Epidermal melanocyte (primary cell): ENCODE results near the gene HSD11B1L.
"Not testable (repeated sequence)": the region's sequence is repeated elsewhere in the genome, so short reads cannot be mapped to it uniquely, and the experiment has no call there.

Experiments
- DNase-seq: peaks from one replicate; pipeline ENCODE4 v3.0.0; 2011; ENCODE audit warnings: low spot score; ENCODE audit not compliant: insufficient read length

HSD11B1L gene

GRCh38 chr19:5686647-5687359 lies 6.0 kb downstream of the HSD11B1L start:
- DNase-seq, result peak; percentile 90

DNA sequence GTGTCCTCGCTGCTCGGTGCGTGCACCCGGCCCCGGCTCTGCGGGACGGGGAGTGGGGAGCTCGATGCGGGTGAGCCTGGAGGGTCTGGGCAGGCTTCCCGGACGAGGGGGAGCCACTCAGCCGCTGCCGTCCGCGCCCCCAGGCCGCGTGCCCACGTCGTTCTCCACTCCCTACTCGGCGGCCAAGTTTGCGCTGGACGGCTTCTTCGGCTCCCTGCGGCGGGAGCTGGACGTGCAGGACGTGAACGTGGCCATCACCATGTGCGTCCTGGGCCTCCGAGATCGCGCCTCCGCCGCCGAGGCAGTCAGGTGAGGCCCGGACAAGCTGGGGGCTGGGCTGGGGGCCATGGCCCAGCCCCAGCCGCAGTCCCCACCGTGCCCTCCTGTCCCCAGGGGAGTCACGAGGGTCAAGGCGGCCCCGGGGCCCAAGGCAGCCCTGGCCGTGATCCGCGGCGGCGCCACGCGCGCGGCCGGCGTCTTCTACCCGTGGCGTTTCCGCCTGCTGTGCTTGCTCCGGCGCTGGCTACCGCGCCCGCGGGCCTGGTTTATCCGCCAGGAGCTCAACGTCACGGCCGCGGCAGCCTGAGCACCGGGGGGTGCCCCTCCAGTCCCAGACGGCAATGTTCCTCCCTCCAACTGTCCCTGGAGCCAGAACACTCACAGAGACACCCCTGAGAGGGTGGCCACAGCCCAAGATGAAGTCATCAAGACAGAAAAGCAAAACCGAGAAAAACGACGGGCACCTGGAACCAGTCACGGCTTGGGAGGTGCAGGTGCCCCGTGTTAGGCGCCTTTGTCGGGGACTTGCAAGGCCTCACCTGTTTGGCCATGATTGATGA lies 6.8 kb downstream of the HSD11B1L start:
- DNase-seq, result no peak

DNA sequence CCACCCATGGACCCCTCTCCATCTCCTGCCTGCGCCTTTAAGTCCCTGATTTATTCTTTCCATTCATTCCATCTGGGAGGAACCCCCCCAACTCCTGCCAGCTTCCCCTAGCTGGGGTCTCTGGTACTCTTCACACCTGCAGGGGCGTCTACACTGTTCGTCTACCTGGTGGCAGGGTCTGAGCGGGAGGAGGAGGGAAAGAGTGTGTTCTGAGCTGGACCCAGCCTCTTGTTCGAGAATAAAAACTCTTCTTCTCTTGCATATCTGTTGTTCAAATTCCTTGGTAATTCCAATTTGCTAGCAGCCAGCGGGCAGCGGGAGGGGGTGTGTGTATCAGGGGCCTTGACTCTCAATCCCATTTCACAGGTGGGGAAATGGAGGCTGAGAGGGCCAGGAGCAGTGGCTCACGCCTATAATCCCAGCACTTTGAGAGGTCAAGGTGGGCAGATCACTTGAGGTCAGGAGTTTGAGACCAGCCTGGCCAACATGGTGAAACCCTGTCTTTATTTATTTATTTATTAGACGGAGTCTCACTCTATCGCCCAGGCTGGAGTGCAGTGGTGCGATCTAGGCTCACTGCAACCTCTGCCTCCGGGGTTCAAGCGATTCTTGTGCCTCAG lies 7.5 kb downstream of the HSD11B1L start:
- not testable (repeated sequence) for DNase-seq

DNA sequence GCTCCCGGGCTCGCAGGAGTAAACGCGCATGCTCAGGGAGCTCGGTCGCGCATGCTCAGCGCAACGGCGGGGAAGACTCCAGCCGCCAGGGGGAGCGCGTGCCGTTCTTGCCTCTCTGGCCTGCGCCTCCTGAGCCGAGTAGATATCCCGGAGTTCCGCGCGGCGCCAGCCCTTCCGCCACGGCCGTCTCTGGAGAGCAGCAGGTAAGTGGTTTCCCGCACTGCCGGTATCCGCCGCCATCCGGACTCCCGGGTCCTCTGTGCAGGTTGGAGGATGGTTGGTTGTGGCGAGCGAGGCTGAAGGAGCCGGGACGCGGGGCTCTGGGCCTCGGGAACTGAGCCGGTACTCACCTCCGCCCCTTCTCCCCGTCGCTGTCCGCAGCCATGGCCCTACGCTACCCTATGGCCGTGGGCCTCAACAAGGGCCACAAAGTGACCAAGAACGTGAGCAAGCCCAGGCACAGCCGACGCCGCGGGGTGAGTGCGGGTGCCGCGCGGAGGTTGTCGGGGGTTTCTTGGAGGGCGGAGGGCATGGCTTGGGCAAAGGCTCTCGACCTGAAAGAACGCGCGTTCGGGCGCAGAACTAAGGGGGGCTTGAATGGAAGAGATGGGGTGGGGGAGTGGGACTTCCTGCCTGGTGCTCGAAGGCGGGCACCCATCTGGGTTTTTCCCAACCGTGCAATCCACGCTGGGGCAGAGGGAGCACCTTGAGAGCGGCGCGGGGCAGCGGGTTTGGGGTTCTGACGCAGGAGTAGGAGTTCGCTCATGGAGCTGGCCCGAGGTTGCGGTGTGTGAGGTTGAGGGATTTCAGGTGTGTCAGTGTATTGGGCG lies 9.5 kb downstream of the HSD11B1L start, which contains the start of gene RPL36:
Gene RPL36, plus strand, starts transcription at position 171 of the 830 bp plus-strand sequence. Its CDS starts 213 bp downstream, at position 384.
- peak; percentile 99 for DNase-seq

DNA sequence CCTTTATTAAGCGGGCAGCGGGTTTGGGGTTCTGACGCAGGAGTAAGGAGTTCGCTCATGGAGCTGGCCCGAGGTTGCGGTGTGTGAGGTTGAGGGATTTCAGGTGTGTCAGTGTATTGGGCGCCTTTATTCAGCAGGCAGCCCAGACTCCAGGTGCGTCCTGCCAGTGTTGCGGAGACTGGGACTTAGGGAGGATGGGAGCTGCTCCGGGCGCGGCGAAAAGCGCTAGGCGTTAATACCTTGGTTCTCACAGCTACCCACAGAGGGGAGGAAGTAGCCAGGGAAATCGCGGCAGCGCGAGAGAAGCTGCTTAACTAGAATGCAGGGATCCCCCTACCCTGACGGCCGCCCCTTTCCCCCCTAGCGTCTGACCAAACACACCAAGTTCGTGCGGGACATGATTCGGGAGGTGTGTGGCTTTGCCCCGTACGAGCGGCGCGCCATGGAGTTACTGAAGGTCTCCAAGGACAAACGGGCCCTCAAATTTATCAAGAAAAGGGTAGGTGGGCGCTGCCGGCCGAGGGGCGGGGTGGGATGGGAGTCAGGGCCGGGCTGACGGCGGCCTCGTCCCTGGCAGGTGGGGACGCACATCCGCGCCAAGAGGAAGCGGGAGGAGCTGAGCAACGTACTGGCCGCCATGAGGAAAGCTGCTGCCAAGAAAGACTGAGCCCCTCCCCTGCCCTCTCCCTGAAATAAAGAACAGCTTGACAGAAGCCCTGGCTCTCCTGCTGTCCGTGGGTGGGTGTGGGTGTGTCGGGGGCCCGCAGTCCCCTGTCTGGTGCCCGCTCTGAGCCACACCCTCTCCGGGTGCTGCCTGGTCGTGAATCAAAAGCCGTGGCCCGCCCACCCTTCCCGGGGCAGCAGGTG lies 10.4 kb downstream of the HSD11B1L start:
- DNase-seq, result no peak

- DNase-seq, result no peak
These were observed 11.2 kb downstream of the HSD11B1L start for GRCh38 chr19:5691822-5692722.

- no peak for DNase-seq
These were observed 11.9 kb downstream of the HSD11B1L start for GRCh38 chr19:5692723-5693194.

DNA sequence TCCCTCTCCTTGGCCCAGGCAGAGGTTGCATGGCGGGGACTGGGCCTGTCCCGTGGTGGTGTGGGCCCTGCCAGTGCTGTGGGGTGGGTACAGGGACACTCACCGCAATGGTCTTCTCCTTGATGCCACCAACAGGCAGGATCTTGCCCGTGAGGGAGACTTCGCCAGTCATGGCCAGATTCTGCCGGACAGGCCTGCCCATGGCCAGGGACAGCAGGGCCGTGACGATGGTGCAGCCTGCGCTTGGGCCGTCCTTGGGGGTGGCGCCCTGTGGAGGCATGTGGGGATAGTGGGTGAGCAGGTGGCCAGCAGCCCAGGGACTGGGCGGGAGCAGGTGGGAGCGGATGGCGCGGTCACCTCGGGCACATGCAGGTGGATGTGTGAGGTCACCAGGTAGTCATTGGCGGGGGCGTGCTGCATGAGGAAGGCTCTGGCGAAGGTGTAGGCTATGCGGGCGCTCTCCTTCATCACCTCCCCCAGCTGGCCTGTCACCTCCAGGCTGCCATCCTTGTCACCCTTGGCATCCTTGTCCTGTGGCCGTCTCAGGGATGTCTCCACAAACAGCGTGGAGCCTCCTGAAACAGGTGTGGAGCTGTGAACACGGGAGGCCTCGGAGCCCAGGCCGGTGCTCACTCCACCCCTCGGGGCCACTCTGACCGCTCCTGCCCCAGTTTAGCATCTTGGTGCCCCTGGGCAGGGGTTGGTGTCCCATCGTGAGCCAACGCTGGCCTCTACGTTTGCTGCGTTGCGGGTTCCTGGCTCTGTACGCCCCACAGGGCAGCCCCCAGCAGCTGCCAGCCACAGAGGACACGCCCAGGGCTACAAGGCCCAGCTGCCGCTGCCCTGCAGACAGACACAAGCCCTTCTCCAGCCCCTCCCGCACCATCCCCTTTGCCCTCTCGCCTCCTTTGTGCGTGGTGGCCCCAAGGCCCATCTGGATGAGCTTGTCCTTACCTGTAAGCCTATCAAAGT lies 12.7 kb downstream of the HSD11B1L start:
- DNase-seq, result no peak

- no peak for DNase-seq
These were observed 13.5 kb downstream of the HSD11B1L start for GRCh38 chr19:5694167-5694955.

DNA sequence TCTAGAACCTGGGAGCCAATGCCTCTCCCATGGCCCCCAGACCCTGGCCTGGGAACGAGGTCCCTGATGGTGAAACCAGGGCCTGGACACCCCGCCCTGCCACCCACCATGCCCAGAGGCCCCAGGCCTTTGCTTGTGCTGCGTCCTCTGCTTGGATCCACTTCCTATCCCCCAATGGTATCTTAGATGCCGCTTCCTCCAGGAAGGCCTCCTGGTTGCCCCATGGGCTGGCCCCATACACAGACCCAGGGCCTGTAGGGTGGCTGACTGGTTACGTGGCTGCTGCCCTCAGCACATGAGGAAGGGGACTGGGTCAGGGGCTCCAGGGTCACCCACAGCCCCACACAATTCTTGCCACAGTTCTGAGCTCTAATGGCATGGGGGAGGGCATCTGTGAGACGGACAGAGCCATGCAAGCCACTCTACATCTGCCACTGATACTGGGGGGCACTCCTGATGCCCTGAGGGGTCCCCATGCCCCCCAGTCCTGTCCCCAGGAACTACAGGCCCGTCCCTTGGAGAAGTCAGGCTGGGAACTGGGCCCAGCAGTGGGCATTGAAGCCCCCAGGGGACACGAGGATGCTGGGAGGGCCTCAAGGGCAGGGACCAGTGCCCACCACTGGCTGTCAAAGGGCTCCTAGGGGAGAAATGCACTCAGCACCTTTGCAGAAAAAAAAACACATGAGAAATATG lies 14.3 kb downstream of the HSD11B1L start:
- DNase-seq, result no peak

DNA sequence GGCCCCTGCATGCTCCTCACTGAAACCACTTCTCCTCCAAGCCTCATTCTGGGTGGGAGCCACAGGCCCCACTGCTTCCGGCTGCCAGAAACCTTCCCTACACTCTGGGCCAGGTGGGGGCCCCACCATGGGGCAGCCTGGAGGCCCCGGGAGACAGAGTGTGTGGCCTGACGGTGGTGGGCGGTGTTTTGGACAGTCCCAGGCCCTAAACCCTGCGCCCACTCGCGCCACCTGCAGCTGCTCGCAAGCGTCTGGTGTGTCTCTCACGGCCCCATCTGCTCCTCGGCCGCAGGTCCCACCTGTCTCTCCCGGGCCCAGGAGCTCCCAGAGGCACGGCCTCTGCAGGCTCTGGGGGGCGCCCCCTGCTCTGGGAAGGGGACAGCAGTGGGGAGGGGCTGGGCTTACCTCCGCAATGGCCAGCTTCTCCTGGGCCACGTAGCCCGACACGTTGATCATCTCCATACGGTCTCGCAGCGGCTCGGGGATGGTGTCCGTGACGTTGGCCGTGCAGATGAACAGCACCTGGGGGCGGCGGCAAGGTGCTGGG lies 14.9 kb downstream of the HSD11B1L start:
- no peak for DNase-seq

- no peak for DNase-seq
These were observed 15.6 kb downstream of the HSD11B1L start for GRCh38 chr19:5696196-5697021.

GRCh38 chr19:5697022-5697889 lies 16.4 kb downstream of the HSD11B1L start:
- no peak for DNase-seq

DNA sequence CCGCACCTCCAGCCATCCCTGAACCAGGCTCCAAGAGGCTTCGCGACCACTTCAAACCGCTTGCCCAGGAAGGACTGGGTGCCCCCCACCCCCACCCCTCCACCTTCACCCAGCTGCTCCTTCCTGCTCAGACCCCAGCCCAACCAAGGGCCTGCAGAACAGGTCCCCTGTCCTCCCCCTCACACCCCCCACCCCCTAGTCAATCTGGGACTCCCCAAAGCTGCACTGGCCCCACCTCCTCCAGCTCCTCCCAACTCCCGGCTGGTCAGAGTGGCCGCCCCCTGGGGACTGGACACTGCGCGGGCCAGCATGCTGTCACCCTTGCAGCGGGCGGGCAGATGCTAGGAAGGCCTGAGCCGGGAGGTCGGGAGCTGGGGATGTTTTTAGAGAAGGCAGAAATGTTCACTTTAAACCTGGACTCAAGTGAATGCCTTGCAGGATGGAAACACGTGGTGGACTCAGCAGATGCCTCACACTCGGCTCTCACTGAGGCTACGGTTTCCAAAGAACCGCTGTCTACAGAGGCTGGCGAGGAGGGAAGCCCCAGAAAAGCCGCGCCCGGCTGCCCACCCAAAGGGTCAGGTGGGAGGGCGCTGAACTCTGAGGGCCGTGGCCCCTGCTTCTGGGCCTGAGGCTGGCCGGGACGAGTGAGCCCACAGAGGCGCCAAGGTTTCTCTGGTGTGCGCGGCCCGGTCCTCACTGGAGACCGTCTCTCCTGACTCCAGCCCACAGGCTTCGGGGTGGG lies 17.2 kb downstream of the HSD11B1L start:
- DNase-seq, result peak; percentile 4
